ENCODE data around the gene JUND.

GRCh38 chr19:18230941-18231734, 50.3 kb downstream of the JUND start:
- TF ChIP-seq, protein P1, sequence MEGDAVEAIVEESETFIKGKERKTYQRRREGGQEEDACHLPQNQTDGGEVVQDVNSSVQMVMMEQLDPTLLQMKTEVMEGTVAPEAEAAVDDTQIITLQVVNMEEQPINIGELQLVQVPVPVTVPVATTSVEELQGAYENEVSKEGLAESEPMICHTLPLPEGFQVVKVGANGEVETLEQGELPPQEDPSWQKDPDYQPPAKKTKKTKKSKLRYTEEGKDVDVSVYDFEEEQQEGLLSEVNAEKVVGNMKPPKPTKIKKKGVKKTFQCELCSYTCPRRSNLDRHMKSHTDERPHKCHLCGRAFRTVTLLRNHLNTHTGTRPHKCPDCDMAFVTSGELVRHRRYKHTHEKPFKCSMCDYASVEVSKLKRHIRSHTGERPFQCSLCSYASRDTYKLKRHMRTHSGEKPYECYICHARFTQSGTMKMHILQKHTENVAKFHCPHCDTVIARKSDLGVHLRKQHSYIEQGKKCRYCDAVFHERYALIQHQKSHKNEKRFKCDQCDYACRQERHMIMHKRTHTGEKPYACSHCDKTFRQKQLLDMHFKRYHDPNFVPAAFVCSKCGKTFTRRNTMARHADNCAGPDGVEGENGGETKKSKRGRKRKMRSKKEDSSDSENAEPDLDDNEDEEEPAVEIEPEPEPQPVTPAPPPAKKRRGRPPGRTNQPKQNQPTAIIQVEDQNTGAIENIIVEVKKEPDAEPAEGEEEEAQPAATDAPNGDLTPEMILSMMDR (IDR thresholded peaks at IDR 0.05), result no peak
- no peak for TF ChIP-seq POLR2A (IDR thresholded peaks at IDR 0.05)
- no peak for TF ChIP-seq POLR2AphosphoS5 (IDR thresholded peaks at IDR 0.05; ENCODE audit: insufficient read depth in 1 of 2, low read depth in 1 of 2)
